Tibial nerve (tissue), 3 donors: ENCODE data around the gene ASPSCR1.

Experiments used
- POLR2A ChIP-seq, 2 donors: fragments of 450-650 bp; IDR thresholded peaks; one replicate each; pipeline ENCODE4 v1.6.1; 2017; ENCODE audit warnings: antibody characterized with exemption in 2 of 2, mild to moderate bottlenecking in 2 of 2, moderate library complexity in 2 of 2
- TF ChIP-seq, protein P1 (sequence below), 5 experiments: fragments of 200-600 bp in 3 of 5; fragments of 450-650 bp in 2 of 5; sonication (generic) in 3 of 5; IDR thresholded peaks; one replicate each; pipeline ENCODE4 v1.5.1; 2016 to 2019; ENCODE audit warnings: antibody characterized with exemption in 5 of 5, mild to moderate bottlenecking in 3 of 5, moderate library complexity in 2 of 5

DNA sequence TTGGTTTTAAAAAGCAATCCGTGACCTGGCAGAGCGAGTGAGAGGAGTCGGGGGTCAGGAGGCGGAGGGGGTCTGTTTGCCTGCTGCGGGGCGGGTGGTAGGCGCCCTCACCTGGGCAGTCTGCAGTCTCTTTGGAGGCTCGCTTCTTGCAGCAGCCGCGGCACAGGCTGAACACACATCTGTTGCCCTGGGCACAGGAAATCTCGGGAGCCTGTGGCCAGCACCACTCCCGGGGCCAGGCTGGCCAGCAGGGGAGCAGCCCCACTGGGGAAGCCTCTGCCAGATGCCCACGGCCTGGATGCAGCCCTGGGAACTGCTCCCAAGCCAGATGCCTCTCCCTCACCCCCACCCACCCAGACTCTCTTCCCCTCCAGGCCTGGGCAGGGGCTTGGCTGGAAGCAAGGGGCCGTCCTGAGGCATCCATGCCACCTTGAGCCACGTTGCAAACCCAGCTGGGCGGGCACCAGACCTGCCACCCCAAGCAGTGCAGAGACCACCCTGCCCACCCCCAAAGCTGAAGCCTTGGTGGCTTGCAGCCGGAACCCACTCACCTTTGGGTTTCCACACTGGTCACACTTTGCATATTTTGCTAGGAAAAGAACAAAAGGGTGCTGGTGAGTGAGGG lies 80.9 kb downstream of the ASPSCR1 start:
- TF ChIP-seq, protein P1, sequence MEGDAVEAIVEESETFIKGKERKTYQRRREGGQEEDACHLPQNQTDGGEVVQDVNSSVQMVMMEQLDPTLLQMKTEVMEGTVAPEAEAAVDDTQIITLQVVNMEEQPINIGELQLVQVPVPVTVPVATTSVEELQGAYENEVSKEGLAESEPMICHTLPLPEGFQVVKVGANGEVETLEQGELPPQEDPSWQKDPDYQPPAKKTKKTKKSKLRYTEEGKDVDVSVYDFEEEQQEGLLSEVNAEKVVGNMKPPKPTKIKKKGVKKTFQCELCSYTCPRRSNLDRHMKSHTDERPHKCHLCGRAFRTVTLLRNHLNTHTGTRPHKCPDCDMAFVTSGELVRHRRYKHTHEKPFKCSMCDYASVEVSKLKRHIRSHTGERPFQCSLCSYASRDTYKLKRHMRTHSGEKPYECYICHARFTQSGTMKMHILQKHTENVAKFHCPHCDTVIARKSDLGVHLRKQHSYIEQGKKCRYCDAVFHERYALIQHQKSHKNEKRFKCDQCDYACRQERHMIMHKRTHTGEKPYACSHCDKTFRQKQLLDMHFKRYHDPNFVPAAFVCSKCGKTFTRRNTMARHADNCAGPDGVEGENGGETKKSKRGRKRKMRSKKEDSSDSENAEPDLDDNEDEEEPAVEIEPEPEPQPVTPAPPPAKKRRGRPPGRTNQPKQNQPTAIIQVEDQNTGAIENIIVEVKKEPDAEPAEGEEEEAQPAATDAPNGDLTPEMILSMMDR (IDR thresholded peaks at IDR 0.05) = no peak
- TF ChIP-seq POLR2A (IDR thresholded peaks at IDR 0.05) = no peak
